LNCAP (cell line): ENCODE data around the gene BTG2.

Experiments
- CTCF ChIP-seq: fragments of 450-650 bp; IDR thresholded peaks from 2 replicates; pipeline ENCODE4 v1.5.1; 2017; ENCODE audit warnings: mild to moderate bottlenecking

BTG2 gene

GRCh38 chr1:203274603-203275381, 30.5 kb upstream of the BTG2 start:
- no peak for TF ChIP-seq CTCF

- no peak for TF ChIP-seq CTCF
Measured at GRCh38 chr1:203275656-203276272, 29.6 kb upstream of the BTG2 start.

GRCh38 chr1:203276408-203276807, 28.9 kb upstream of the BTG2 start:
- TF ChIP-seq CTCF: no peak

GRCh38 chr1:203276916-203277545, 28.3 kb upstream of the BTG2 start:
- no peak for TF ChIP-seq CTCF

GRCh38 chr1:203278082-203278884, 27.0 kb upstream of the BTG2 start:
- TF ChIP-seq CTCF: no peak

GRCh38 chr1:203278885-203279406, 26.4 kb upstream of the BTG2 start:
- no peak for TF ChIP-seq CTCF

- TF ChIP-seq CTCF: no peak
Measured at GRCh38 chr1:203280061-203280460, 25.3 kb upstream of the BTG2 start.
